HepG2 (cell line): ENCODE results near the gene PTGES3. TPM values are rescaled to one million over a fixed set of nuclear protein-coding genes. Genes with fewer than 3 reads are reported as not detected.
A peak's percentile ranks its signal among the peaks of the same experiment; 100 is the strongest.

Experiments used
- DNMT3B ChIP-seq: conservative IDR thresholded peaks from 2 replicates; pipeline ENCODE4 v1.6.1; 2016; ENCODE audit warnings: missing biosample characterization, control low read depth
- HDAC6 ChIP-seq: fragments of 200-600 bp; sonication (generic); IDR thresholded peaks from 2 replicates; pipeline ENCODE4 v1.7.0; 2017; ENCODE audit warnings: mild to moderate bottlenecking, antibody characterized with exemption, low read length, low read depth
- MIER2 ChIP-seq: IDR thresholded peaks from 2 replicates; pipeline ENCODE4 v1.6.1; 2016; ENCODE audit warnings: missing biosample characterization, missing genetic modification reagents
- SIX1 ChIP-seq: sonication (generic); formaldehyde crosslinking; IDR thresholded peaks from 2 replicates; pipeline ENCODE4 v1.4.0; 2020; ENCODE audit warnings: missing genetic modification reagents, borderline replicate concordance
- TBX3 ChIP-seq: fragments of 450-650 bp; IDR thresholded peaks from 2 replicates; pipeline ENCODE4 v1.6.1; 2017; ENCODE audit warnings: antibody characterized with exemption, mild to moderate bottlenecking, inconsistent platforms, borderline replicate concordance
- TRIM24 ChIP-seq: sonication (generic); formaldehyde crosslinking; IDR thresholded peaks from 2 replicates; pipeline ENCODE4 v1.8.0; 2022; ENCODE audit warnings: mild to moderate bottlenecking, missing genetic modification reagents
- XRCC5 ChIP-seq: fragments of 200-400 bp; formaldehyde crosslinking; optimal IDR thresholded peaks from 2 replicates; pipeline ENCODE3; 2017; ENCODE audit warnings: mild to moderate bottlenecking, low read length
- ZFX ChIP-seq: sonication (generic); formaldehyde crosslinking; IDR thresholded peaks from 2 replicates; pipeline ENCODE4 v1.4.0; 2020; ENCODE audit warnings: mild to moderate bottlenecking, low read depth, missing genetic modification reagents, moderate library complexity
- ZNF251 ChIP-seq: sonication (generic); formaldehyde crosslinking; IDR thresholded peaks from 2 replicates; pipeline ENCODE4 v1.9.0; 2021; ENCODE audit warnings: mild to moderate bottlenecking, missing genetic modification reagents
- ZNF33B ChIP-seq: sonication (generic); formaldehyde crosslinking; IDR thresholded peaks from 2 replicates; pipeline ENCODE4 v1.5.1; 2020; ENCODE audit warnings: mild to moderate bottlenecking, missing genetic modification reagents
- ZNF841 ChIP-seq: sonication (generic); formaldehyde crosslinking; IDR thresholded peaks from 2 replicates; pipeline ENCODE4 v1.8.1; 2023; ENCODE audit warnings: missing genetic modification reagents, borderline replicate concordance
- polyA plus RNA-seq, 8 experiments: library from polyadenylated mRNA; depleted of rRNA in 3 of 8; stranded (reverse) in 7 of 8; unstranded in 1 of 8; fragments of >200 nt; fragmentation: Illumina TruSeq in 4 of 8; extraction: Trizol in 4 of 8; gene quantifications; 2 replicates each; pipeline versions ENCODE4 v1.2.1 to v1.2.3, GENCODE V29; 2011 to 2016; ENCODE audit warnings: low read depth in 4 of 8, missing spikeins in 1 of 8, mixed read lengths in 1 of 8; ENCODE audit not compliant: insufficient read depth in 1 of 8
- total RNA-seq, 5 experiments: library from RNA; depleted of rRNA; stranded (reverse); fragments of >200 nt; fragmentation: Illumina TruSeq; extraction: Trizol; gene quantifications; 2 replicates each; pipeline ENCODE4 v1.2.3, GENCODE V29; 2016; ENCODE audit warnings: low read depth in 1 of 5
- TF ChIP-seq, protein P1 (sequence below): sonication (generic); formaldehyde crosslinking; IDR thresholded peaks from 2 replicates; pipeline ENCODE4 v1.5.0; 2020; ENCODE audit warnings: missing genetic modification reagents
- TF ChIP-seq, protein P2 (sequence below): IDR thresholded peaks from 2 replicates; pipeline ENCODE4 v1.6.1; 2016; ENCODE audit warnings: low read depth, missing genetic modification reagents, missing compliant biosample characterization
- TF ChIP-seq, protein P3 (sequence below): IDR thresholded peaks from 2 replicates; pipeline ENCODE4 v1.6.1; 2016
- TF ChIP-seq, protein P4 (sequence below), 2 experiments: IDR thresholded peaks; 2 replicates each; pipeline ENCODE4 v1.6.1; 2011 to 2012; ENCODE audit warnings: low read length in 2 of 2, borderline replicate concordance in 1 of 2, low read depth in 1 of 2, mild to moderate bottlenecking in 1 of 2, moderate library complexity in 1 of 2
- TF ChIP-seq, protein P5 (sequence below): sonication (generic); formaldehyde crosslinking; conservative IDR thresholded peaks from 2 replicates; pipeline ENCODE4 v1.8.0; 2022; ENCODE audit warnings: mild to moderate bottlenecking, moderate library complexity, missing genetic modification reagents

The PTGES3 gene
- total and polyA plus RNA-seq, 2 of the 13 experiments (the other 11 are each of a cell fraction or from before 2014, with no cell fraction given): 54.4 to 159 TPM

DNA sequence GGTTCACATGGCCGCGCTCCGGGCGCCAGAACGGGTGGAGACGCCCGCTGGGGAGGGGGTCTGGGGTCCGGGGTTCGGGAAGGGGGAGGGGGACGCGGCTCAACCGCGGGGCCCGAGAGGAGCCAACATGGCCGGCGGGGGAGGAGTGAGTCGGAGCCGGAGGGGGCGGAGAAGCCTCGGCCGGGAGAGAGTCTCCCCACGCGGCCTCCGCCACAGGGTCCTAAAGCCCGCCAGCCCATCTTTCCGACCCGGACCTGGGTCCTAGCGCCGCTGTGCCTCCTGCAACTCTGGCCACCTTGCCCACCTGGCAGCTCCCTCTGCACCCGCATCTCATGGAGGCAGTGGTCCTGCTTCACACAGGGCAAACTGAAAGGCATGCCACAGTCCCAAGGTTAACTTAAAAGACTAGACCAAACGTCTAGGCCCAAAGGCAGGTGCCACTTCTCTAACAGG is 57.9 kb downstream of the PTGES3 start, which contains the start of gene BAZ2A (continued):
- TF ChIP-seq, protein P1, sequence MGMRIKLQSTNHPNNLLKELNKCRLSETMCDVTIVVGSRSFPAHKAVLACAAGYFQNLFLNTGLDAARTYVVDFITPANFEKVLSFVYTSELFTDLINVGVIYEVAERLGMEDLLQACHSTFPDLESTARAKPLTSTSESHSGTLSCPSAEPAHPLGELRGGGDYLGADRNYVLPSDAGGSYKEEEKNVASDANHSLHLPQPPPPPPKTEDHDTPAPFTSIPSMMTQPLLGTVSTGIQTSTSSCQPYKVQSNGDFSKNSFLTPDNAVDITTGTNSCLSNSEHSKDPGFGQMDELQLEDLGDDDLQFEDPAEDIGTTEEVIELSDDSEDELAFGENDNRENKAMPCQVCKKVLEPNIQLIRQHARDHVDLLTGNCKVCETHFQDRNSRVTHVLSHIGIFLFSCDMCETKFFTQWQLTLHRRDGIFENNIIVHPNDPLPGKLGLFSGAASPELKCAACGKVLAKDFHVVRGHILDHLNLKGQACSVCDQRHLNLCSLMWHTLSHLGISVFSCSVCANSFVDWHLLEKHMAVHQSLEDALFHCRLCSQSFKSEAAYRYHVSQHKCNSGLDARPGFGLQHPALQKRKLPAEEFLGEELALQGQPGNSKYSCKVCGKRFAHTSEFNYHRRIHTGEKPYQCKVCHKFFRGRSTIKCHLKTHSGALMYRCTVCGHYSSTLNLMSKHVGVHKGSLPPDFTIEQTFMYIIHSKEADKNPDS (CRISPR knock-in tag): peak; percentile 54; the same call in 1 of the 2 replicates
- TF ChIP-seq MIER2 (CRISPR knock-in tag): peak; percentile 14; the same call in 1 of the 2 replicates
- TF ChIP-seq, protein P2, sequence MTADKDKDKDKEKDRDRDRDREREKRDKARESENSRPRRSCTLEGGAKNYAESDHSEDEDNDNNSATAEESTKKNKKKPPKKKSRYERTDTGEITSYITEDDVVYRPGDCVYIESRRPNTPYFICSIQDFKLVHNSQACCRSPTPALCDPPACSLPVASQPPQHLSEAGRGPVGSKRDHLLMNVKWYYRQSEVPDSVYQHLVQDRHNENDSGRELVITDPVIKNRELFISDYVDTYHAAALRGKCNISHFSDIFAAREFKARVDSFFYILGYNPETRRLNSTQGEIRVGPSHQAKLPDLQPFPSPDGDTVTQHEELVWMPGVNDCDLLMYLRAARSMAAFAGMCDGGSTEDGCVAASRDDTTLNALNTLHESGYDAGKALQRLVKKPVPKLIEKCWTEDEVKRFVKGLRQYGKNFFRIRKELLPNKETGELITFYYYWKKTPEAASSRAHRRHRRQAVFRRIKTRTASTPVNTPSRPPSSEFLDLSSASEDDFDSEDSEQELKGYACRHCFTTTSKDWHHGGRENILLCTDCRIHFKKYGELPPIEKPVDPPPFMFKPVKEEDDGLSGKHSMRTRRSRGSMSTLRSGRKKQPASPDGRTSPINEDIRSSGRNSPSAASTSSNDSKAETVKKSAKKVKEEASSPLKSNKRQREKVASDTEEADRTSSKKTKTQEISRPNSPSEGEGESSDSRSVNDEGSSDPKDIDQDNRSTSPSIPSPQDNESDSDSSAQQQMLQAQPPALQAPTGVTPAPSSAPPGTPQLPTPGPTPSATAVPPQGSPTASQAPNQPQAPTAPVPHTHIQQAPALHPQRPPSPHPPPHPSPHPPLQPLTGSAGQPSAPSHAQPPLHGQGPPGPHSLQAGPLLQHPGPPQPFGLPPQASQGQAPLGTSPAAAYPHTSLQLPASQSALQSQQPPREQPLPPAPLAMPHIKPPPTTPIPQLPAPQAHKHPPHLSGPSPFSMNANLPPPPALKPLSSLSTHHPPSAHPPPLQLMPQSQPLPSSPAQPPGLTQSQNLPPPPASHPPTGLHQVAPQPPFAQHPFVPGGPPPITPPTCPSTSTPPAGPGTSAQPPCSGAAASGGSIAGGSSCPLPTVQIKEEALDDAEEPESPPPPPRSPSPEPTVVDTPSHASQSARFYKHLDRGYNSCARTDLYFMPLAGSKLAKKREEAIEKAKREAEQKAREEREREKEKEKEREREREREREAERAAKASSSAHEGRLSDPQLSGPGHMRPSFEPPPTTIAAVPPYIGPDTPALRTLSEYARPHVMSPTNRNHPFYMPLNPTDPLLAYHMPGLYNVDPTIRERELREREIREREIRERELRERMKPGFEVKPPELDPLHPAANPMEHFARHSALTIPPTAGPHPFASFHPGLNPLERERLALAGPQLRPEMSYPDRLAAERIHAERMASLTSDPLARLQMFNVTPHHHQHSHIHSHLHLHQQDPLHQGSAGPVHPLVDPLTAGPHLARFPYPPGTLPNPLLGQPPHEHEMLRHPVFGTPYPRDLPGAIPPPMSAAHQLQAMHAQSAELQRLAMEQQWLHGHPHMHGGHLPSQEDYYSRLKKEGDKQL (CRISPR knock-in tag): no peak
- TF ChIP-seq, protein P3, sequence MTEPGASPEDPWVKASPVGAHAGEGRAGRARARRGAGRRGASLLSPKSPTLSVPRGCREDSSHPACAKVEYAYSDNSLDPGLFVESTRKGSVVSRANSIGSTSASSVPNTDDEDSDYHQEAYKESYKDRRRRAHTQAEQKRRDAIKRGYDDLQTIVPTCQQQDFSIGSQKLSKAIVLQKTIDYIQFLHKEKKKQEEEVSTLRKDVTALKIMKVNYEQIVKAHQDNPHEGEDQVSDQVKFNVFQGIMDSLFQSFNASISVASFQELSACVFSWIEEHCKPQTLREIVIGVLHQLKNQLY (CRISPR knock-in tag): no peak
- no peak for TF ChIP-seq SIX1 (CRISPR knock-in tag)
- 0 out of 2 replicates have a peak, but pooled peaks have one; percentile 59 for TF ChIP-seq DNMT3B (CRISPR knock-in tag)
- no peak for TF ChIP-seq HDAC6
- no peak for TF ChIP-seq ZNF251 (CRISPR knock-in tag)
- no peak for TF ChIP-seq TRIM24
- TF ChIP-seq XRCC5: peak; percentile 99
- TF ChIP-seq, protein P4, sequence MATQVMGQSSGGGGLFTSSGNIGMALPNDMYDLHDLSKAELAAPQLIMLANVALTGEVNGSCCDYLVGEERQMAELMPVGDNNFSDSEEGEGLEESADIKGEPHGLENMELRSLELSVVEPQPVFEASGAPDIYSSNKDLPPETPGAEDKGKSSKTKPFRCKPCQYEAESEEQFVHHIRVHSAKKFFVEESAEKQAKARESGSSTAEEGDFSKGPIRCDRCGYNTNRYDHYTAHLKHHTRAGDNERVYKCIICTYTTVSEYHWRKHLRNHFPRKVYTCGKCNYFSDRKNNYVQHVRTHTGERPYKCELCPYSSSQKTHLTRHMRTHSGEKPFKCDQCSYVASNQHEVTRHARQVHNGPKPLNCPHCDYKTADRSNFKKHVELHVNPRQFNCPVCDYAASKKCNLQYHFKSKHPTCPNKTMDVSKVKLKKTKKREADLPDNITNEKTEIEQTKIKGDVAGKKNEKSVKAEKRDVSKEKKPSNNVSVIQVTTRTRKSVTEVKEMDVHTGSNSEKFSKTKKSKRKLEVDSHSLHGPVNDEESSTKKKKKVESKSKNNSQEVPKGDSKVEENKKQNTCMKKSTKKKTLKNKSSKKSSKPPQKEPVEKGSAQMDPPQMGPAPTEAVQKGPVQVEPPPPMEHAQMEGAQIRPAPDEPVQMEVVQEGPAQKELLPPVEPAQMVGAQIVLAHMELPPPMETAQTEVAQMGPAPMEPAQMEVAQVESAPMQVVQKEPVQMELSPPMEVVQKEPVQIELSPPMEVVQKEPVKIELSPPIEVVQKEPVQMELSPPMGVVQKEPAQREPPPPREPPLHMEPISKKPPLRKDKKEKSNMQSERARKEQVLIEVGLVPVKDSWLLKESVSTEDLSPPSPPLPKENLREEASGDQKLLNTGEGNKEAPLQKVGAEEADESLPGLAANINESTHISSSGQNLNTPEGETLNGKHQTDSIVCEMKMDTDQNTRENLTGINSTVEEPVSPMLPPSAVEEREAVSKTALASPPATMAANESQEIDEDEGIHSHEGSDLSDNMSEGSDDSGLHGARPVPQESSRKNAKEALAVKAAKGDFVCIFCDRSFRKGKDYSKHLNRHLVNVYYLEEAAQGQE (IDR thresholded peaks at IDR 0.05; ENCODE audit: borderline replicate concordance in 1 of 2, low read depth in 1 of 2, low read length in 2 of 2): peak in 1 of 2 experiments; percentile 43; a peak in 1 of 4 replicates
- TF ChIP-seq TBX3: no peak
- TF ChIP-seq ZFX: 0 out of 2 replicates have a peak, but pooled peaks have one; percentile 17
- TF ChIP-seq, protein P5, sequence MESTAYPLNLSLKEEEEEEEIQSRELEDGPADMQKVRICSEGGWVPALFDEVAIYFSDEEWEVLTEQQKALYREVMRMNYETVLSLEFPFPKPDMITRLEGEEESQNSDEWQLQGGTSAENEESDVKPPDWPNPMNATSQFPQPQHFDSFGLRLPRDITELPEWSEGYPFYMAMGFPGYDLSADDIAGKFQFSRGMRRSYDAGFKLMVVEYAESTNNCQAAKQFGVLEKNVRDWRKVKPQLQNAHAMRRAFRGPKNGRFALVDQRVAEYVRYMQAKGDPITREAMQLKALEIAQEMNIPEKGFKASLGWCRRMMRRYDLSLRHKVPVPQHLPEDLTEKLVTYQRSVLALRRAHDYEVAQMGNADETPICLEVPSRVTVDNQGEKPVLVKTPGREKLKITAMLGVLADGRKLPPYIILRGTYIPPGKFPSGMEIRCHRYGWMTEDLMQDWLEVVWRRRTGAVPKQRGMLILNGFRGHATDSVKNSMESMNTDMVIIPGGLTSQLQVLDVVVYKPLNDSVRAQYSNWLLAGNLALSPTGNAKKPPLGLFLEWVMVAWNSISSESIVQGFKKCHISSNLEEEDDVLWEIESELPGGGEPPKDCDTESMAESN: 0 out of 2 replicates have a peak, but pooled peaks have one; percentile 45
- TF ChIP-seq ZNF841: no peak
- no peak for TF ChIP-seq ZNF33B
